Measurements from ENCODE around the gene GPNMB. TPM values are rescaled to one million over a fixed set of nuclear protein-coding genes. Genes with fewer than 3 reads are reported as not detected.

GPNMB gene
- total and polyA plus RNA-seq, 10 of the 15 experiments (the other 5 are each of a cell fraction or from before 2014, with no cell fraction given), result 5.9 to 22.3 (median 10.0) TPM

DNA sequence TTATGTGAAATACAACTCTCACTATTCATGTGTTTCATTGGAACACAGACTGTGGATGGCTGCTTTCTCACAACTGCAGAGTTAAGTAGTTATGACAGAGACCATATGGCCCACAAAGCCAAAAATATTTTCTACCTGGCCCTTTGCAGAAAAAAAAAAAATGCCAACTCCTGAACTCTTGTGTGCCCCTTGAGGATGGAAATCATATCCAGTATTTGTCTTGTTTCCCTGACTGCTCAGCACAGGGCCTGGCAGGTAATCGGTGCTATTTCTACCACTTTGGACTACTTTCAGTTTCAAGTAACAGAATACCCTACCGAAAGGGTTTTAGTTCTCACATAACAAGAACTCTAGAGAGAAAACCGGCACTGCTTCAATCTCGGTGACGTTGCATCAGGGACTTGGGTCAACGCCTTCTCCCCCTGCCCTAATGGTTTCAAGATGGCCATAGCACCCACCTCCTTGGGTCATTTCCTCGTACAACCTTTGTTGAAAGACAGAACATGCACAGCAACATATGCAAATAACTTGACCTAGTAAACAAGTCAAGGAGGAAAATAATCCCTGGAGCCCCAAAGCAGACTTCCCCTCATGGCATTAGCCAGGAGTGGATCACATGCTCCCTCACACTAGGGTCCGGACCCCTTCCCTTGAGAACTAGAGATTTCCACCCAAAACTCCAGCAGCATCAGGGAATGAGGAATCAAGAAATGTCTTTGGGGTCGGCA lies 11.8 kb upstream of the GPNMB start (continued):
- TF ChIP-seq, protein P1, sequence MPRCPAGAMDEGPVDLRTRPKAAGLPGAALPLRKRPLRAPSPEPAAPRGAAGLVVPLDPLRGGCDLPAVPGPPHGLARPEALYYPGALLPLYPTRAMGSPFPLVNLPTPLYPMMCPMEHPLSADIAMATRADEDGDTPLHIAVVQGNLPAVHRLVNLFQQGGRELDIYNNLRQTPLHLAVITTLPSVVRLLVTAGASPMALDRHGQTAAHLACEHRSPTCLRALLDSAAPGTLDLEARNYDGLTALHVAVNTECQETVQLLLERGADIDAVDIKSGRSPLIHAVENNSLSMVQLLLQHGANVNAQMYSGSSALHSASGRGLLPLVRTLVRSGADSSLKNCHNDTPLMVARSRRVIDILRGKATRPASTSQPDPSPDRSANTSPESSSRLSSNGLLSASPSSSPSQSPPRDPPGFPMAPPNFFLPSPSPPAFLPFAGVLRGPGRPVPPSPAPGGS (IDR thresholded peaks at IDR 0.05; ENCODE audit: borderline replicate concordance, insufficient read depth, low read depth, low read length, poor library complexity, severe bottlenecking), result no peak
- no peak for TF ChIP-seq SMARCA5 (IDR thresholded peaks at IDR 0.05)
- no peak for TF ChIP-seq SP1 (IDR thresholded peaks at IDR 0.05; ENCODE audit: low read depth, low read length)
- no peak for TF ChIP-seq RFX5 (IDR thresholded peaks at IDR 0.05; ENCODE audit: low read depth, low read length)
- no peak for TF ChIP-seq ZZZ3 (IDR thresholded peaks at IDR 0.05; ENCODE audit: control insufficient read depth, insufficient read length, low read depth)
- no peak for TF ChIP-seq CHD4 (IDR thresholded peaks at IDR 0.05)
- no peak for TF ChIP-seq ZBED1 (IDR thresholded peaks at IDR 0.05; ENCODE audit: borderline replicate concordance)
- TF ChIP-seq, protein P2, sequence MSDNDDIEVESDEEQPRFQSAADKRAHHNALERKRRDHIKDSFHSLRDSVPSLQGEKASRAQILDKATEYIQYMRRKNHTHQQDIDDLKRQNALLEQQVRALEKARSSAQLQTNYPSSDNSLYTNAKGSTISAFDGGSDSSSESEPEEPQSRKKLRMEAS (IDR thresholded peaks at IDR 0.05; ENCODE audit: low read depth, low read length), result no peak
- TF ChIP-seq, protein P3, sequence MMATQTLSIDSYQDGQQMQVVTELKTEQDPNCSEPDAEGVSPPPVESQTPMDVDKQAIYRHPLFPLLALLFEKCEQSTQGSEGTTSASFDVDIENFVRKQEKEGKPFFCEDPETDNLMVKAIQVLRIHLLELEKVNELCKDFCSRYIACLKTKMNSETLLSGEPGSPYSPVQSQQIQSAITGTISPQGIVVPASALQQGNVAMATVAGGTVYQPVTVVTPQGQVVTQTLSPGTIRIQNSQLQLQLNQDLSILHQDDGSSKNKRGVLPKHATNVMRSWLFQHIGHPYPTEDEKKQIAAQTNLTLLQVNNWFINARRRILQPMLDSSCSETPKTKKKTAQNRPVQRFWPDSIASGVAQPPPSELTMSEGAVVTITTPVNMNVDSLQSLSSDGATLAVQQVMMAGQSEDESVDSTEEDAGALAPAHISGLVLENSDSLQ (IDR thresholded peaks at IDR 0.05), result peak; percentile 55; the same call in 1 of the 2 replicates

DNA sequence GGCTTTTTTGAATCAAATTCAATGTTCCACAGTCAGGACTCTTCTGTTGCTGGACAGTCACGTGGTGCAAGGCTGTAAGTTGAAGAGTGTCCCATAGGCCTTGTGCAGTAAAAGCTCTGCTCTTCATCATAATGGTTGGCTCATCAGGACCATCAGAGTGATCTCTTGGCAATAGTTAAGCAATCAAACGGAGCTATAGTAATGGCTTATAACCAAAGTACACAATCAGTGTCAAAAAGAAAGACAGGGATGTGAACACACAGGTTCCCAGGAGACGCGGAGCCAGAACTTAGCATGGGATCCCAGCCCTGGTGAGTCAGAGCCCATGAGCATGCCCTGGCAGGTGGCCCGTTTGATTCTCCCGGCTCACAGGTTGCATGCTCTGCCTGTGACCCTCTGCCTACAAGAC lies 10.8 kb upstream of the GPNMB start:
- no peaks in the 10 kb centered on the region for H3K27me3 ChIP-seq (replicated peaks in 1 of 2; ENCODE audit: control insufficient read depth in 2 of 2, insufficient read depth in 2 of 2, low read length in 1 of 2)
- BruUV-seq (replicated peaks), result no TSS peak
- H3K79me2 ChIP-seq (ENCODE audit: control insufficient read depth, insufficient read depth, low read length), result no peaks in the 10 kb centered on the region
- ChIA-PET RAD21 (ENCODE audit: unreplicated experiment) (interaction anchor here (0.6 kb wide), 1 partner anchor 52 kb away, joined by 3 read pairs; no protein-coding TSS in a partner anchor), SMC1A (ENCODE audit: uncharacterized antibody, unreplicated experiment) (interaction anchor here (0.6 to 0.8 kb wide), 3 partner anchors 18 to 363 kb away, joined by 3 to 4 read pairs (median 3); no protein-coding TSS in a partner anchor), POLR2A (interaction anchor here (0.6 kb wide), 1 partner anchor 10 kb away, joined by 3 read pairs; no protein-coding TSS in a partner anchor), CTCF (interaction anchor here (0.7 to 2.2 kb wide), 3 partner anchors 27 to 51 kb away, joined by 3 to 6 read pairs (median 3); no protein-coding TSS in a partner anchor)
- no peak overlapping the region for H3K27ac ChIP-seq (ENCODE audit: control insufficient read depth, insufficient read depth)
- no peak overlapping the region for H2AFZ ChIP-seq (ENCODE audit: control insufficient read depth, low read depth, low read length)
- no peak overlapping the region for H3K4me2 ChIP-seq (ENCODE audit: control insufficient read depth, insufficient read depth)
- TF ChIP-seq, protein P4, sequence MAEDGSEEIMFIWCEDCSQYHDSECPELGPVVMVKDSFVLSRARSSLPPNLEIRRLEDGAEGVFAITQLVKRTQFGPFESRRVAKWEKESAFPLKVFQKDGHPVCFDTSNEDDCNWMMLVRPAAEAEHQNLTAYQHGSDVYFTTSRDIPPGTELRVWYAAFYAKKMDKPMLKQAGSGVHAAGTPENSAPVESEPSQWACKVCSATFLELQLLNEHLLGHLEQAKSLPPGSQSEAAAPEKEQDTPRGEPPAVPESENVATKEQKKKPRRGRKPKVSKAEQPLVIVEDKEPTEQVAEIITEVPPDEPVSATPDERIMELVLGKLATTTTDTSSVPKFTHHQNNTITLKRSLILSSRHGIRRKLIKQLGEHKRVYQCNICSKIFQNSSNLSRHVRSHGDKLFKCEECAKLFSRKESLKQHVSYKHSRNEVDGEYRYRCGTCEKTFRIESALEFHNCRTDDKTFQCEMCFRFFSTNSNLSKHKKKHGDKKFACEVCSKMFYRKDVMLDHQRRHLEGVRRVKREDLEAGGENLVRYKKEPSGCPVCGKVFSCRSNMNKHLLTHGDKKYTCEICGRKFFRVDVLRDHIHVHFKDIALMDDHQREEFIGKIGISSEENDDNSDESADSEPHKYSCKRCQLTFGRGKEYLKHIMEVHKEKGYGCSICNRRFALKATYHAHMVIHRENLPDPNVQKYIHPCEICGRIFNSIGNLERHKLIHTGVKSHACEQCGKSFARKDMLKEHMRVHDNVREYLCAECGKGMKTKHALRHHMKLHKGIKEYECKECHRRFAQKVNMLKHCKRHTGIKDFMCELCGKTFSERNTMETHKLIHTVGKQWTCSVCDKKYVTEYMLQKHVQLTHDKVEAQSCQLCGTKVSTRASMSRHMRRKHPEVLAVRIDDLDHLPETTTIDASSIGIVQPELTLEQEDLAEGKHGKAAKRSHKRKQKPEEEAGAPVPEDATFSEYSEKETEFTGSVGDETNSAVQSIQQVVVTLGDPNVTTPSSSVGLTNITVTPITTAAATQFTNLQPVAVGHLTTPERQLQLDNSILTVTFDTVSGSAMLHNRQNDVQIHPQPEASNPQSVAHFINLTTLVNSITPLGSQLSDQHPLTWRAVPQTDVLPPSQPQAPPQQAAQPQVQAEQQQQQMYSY (CRISPR knock-in tag; IDR thresholded peaks at IDR 0.05), result no peak
- TF ChIP-seq, protein P3 (IDR thresholded peaks at IDR 0.05), result no peak
- no peak for ATAC-seq
- no peaks in the 10 kb centered on the region for H3K9me3 ChIP-seq (replicated peaks; ENCODE audit: control insufficient read depth, insufficient read depth, low read length)
- intact Hi-C loops (cut with micrococcal nuclease; ENCODE audit: unreplicated experiment) (no loop called here), in situ Hi-C loops (cut with MboI) (no loop called here)
- FAIRE-seq, result no peak
- H3K4me3 ChIP-seq, result no peak overlapping the region
- H3K36me3 ChIP-seq (ENCODE audit: control insufficient read depth in 2 of 2, insufficient read depth in 2 of 2, low read length in 1 of 2), result no peaks in the 10 kb centered on the region
- no peaks in the 10 kb centered on the region for H4K20me1 ChIP-seq (ENCODE audit: control insufficient read depth, insufficient read depth)
- H3K9ac ChIP-seq (ENCODE audit: control insufficient read depth, insufficient read depth, low read length), result no peak overlapping the region
- DNase-seq (ENCODE audit: low read depth, low spot score), result no peak
- WGBS (ENCODE audit: insufficient coverage, insufficient replicate concordance, low lambda C conversion rate, missing lambda C conversion rate), result 73% methylated on average over 6 of the region's 6 CpGs
- peaks cover 15% of the 10 kb centered on the region for H3K4me1 ChIP-seq (ENCODE audit: control insufficient read depth, insufficient read depth, low read length)

Measured in GM12878 (cell line).